CD4-positive, alpha-beta T cell (primary cell): ENCODE data around the gene B9D1. TPM values are rescaled to one million over a fixed set of nuclear protein-coding genes. Genes with fewer than 3 reads are reported as not detected.

Source experiments
- ATAC-seq: fragments of 200-7000 bp; cut with Tn5 transposase; one replicate; pipeline ENCODE4 v1.10.0; 2022; ENCODE audit warnings: mild to moderate bottlenecking; ENCODE audit not compliant: poor library complexity
- CTCF ChIA-PET: fragments of 350-600 bp; sonication (Branson Sonifier 250); formaldehyde crosslinking; loops from one replicate; lab custom pipeline; 2021; ENCODE audit warnings: antibody characterized with exemption, inconsistent platforms; lab: Charles Lee
- POLR2A ChIA-PET: fragments of 350-600 bp; sonication (Branson Sonifier 250); formaldehyde crosslinking; loops from one replicate; lab custom pipeline; 2021; ENCODE audit warnings: antibody characterized with exemption, inconsistent platforms; lab: Charles Lee
- DNase-seq, 14 experiments: peaks; one replicate each; pipeline ENCODE4 v3.0.0-alpha.2; 2013 to 2020; ENCODE audit warnings: mixed read lengths in 2 of 14
- H3K27ac ChIP-seq, 2 donors: one replicate each; pipeline versions ENCODE4 v1.5.1 to v1.7.0; 2013; ENCODE audit warnings: low read length in 2 of 2, low read depth in 1 of 2, mild to moderate bottlenecking in 1 of 2
- H3K27me3 ChIP-seq, 2 experiments: 1 replicate in 1 of 2; 2 replicates in 1 of 2; pipeline versions ENCODE4 v1.6.1 to v1.7.0; 2013; ENCODE audit warnings: low read length in 2 of 2, control low read depth in 1 of 2, mild to moderate bottlenecking in 1 of 2, moderate library complexity in 1 of 2; ENCODE audit not compliant: insufficient read depth in 2 of 2, control insufficient read depth in 1 of 2
- H3K36me3 ChIP-seq: one replicate; pipeline ENCODE4 v1.6.1; 2013; ENCODE audit warnings: low read length, control low read depth; ENCODE audit not compliant: insufficient read depth
- H3K4me1 ChIP-seq: one replicate; pipeline ENCODE4 v1.6.1; 2013; ENCODE audit warnings: low read length, control low read depth; ENCODE audit not compliant: insufficient read depth
- H3K4me3 ChIP-seq: one replicate; pipeline ENCODE4 v1.5.1; 2013; ENCODE audit warnings: mild to moderate bottlenecking, low read length, moderate library complexity
- H3K9me3 ChIP-seq, 2 experiments: 1 replicate in 1 of 2; 2 replicates in 1 of 2; pipeline versions ENCODE4 v1.6.1 to v1.7.0; 2013; ENCODE audit warnings: low read length in 2 of 2, mild to moderate bottlenecking in 2 of 2, control low read depth in 1 of 2, moderate library complexity in 1 of 2; ENCODE audit not compliant: control insufficient read depth in 1 of 2, insufficient read depth in 1 of 2
- H3K27ac Mint-ChIP-seq: one replicate; pipeline ENCODE4 v1.8.0; 2020; ENCODE audit warnings: mixed read lengths
- H3K27me3 Mint-ChIP-seq: one replicate; pipeline ENCODE4 v1.8.0; 2021; ENCODE audit warnings: mixed read lengths
- H3K36me3 Mint-ChIP-seq: one replicate; pipeline ENCODE4 v1.8.0; 2021; ENCODE audit warnings: low read depth, mixed read lengths
- H3K4me1 Mint-ChIP-seq: one replicate; pipeline ENCODE4 v1.8.0; 2021; ENCODE audit warnings: low read depth, mixed read lengths
- H3K4me3 Mint-ChIP-seq: one replicate; pipeline ENCODE4 v1.8.0; 2020; ENCODE audit warnings: mild to moderate bottlenecking, mixed read lengths
- H3K9me3 Mint-ChIP-seq: one replicate; pipeline ENCODE4 v1.8.0; 2020; ENCODE audit warnings: mixed read lengths
- intact Hi-C, 2 experiments: fragments of 100-400 bp; cut with DNase I in 1 of 2; cut with micrococcal nuclease in 1 of 2; formaldehyde crosslinking; loops; one replicate each; pipeline versions ENCODE4 v1.15.1 to v1.9.0; 2023 to 2025; cut with DNase I, micrococcal nuclease
- total RNA-seq, 174 experiments: library from RNA in 2 of 174; stranded (reverse) in 2 of 174; gene quantifications; one replicate each; pipeline ENCODE4 v1.2.3 and lab custom pipeline; 2021 to 2026
- TF ChIP-seq, protein P1 (sequence below): fragments of 200-600 bp; IDR thresholded peaks from one replicate; pipeline ENCODE4 v1.8.0; 2022; ENCODE audit warnings: antibody characterized with exemption, mild to moderate bottlenecking

The B9D1 gene
- total RNA-seq, 2 experiments from 2014 or later = 0.66 to 0.73 TPM

- H3K4me1 ChIP-seq = peaks cover 52% of the 10 kb centered on the region
- no peaks in the 10 kb centered on the region for H3K36me3 ChIP-seq
- ChIA-PET CTCF (interaction anchor here (0.9 kb wide), 1 partner anchor 409 kb away, joined by 3 read pairs; no protein-coding TSS in a partner anchor), POLR2A (interaction anchor here (0.7 to 2.9 kb wide), 2 partner anchors 8 to 55 kb away, joined by 3 to 17 read pairs; partner anchors contain the start of gene MAPK7)
- TF ChIP-seq, protein P1, sequence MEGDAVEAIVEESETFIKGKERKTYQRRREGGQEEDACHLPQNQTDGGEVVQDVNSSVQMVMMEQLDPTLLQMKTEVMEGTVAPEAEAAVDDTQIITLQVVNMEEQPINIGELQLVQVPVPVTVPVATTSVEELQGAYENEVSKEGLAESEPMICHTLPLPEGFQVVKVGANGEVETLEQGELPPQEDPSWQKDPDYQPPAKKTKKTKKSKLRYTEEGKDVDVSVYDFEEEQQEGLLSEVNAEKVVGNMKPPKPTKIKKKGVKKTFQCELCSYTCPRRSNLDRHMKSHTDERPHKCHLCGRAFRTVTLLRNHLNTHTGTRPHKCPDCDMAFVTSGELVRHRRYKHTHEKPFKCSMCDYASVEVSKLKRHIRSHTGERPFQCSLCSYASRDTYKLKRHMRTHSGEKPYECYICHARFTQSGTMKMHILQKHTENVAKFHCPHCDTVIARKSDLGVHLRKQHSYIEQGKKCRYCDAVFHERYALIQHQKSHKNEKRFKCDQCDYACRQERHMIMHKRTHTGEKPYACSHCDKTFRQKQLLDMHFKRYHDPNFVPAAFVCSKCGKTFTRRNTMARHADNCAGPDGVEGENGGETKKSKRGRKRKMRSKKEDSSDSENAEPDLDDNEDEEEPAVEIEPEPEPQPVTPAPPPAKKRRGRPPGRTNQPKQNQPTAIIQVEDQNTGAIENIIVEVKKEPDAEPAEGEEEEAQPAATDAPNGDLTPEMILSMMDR = no peak
- peak in 8 of 14 experiments; percentile 7 to 85 (median 32) for DNase-seq
- Mint-ChIP-seq H3K27me3 (no peaks in the 10 kb centered on the region), H3K9me3 (no peaks in the 10 kb centered on the region), H3K36me3 (no peaks in the 10 kb centered on the region), H3K4me1 (peaks cover 35% of the 10 kb centered on the region), H3K4me3 (peak overlapping the region; percentile 45), H3K27ac (peak overlapping the region; percentile 81)
- peaks cover 0 to 4% of the 10 kb centered on the region in 2 experiments for H3K9me3 ChIP-seq
- intact Hi-C loops = loop anchor here in 1 of 2 experiments (10.0 kb wide), 1 partner anchor 365 kb away; the partner anchor contains the start of gene FAM83G
- peak; percentile 83 for ATAC-seq
- peak overlapping the region; percentile 4 for H3K4me3 ChIP-seq
- H3K27me3 ChIP-seq = no peaks in the 10 kb centered on the region
- peak overlapping the region; percentile 7 to 66 for H3K27ac ChIP-seq
Observed at GRCh38 chr17:19369846-19370492, 7.4 kb upstream of the B9D1 start.

- H3K4me3 Mint-ChIP-seq = no peak overlapping the region
- Histone ChIP-seq H3K27me3 (peaks cover 0 to 3% of the 10 kb centered on the region in 2 experiments), H3K9me3 (peaks cover 0 to 4% of the 10 kb centered on the region in 2 experiments), H3K4me1 (peaks cover 52% of the 10 kb centered on the region), H3K4me3 (no peak overlapping the region), H3K27ac (peak overlapping the region in 1 of 2 donors; percentile 66), H3K36me3 (no peaks in the 10 kb centered on the region)
- no peaks in the 10 kb centered on the region for H3K27me3 Mint-ChIP-seq
- intact Hi-C loops = loop anchor here in 1 of 2 experiments (10.0 kb wide), 1 partner anchor 364 kb away; the partner anchor contains the start of gene FAM83G
- H3K36me3 Mint-ChIP-seq = no peaks in the 10 kb centered on the region
- ATAC-seq (no peak), DNase-seq (peak in 1 of 14 experiments; percentile 13)
- peak overlapping the region; percentile 81 for H3K27ac Mint-ChIP-seq
- ChIA-PET CTCF (no interaction called here), POLR2A (interaction anchor here (0.7 to 2.9 kb wide), 2 partner anchors 9 to 55 kb away, joined by 3 to 17 read pairs; partner anchors contain the start of gene MAPK7)
- TF ChIP-seq, protein P1 = no peak
- H3K9me3 Mint-ChIP-seq = no peaks in the 10 kb centered on the region
- H3K4me1 Mint-ChIP-seq = peaks cover 35% of the 10 kb centered on the region
Observed at GRCh38 chr17:19369107-19369778, 6.7 kb upstream of the B9D1 start.

GRCh38 chr17:19368229-19368628 is 5.7 kb upstream of the B9D1 start:
- TF ChIP-seq, protein P1 = no peak
- Histone ChIP-seq H3K27ac (no peak overlapping the region), H3K9me3 (peaks cover 0 to 4% of the 10 kb centered on the region in 2 experiments), H3K4me3 (no peak overlapping the region), H3K27me3 (peaks cover 0 to 4% of the 10 kb centered on the region in 2 experiments), H3K36me3 (no peaks in the 10 kb centered on the region), H3K4me1 (peaks cover 52% of the 10 kb centered on the region)
- ChIA-PET POLR2A (interaction anchor here (2.9 kb wide), 1 partner anchor 10 kb away, joined by 17 read pairs; the partner anchor contains the start of gene MAPK7), CTCF (interaction anchor here (1.1 kb wide), 1 partner anchor 79 kb away, joined by 3 read pairs; no protein-coding TSS in a partner anchor)
- ATAC-seq (no peak), DNase-seq (peak in 1 of 14 experiments; percentile 11)
- Mint-ChIP-seq H3K36me3 (no peaks in the 10 kb centered on the region), H3K27ac (peak overlapping the region; percentile 9), H3K4me3 (no peak overlapping the region), H3K9me3 (no peaks in the 10 kb centered on the region), H3K27me3 (no peaks in the 10 kb centered on the region), H3K4me1 (peaks cover 35% of the 10 kb centered on the region)
- intact Hi-C loops = loop anchor here in 1 of 2 experiments (10.0 kb wide), 1 partner anchor 363 kb away; the partner anchor contains the start of gene FAM83G
